ENCODE measurements around the gene ZNF273. TPM values are rescaled to one million over a fixed set of nuclear protein-coding genes. Genes with fewer than 3 reads are reported as not detected.

Gene ZNF273
- total and polyA plus RNA-seq, 8 donors: 1.3 to 24.3 (median 6.9) TPM

DNA sequence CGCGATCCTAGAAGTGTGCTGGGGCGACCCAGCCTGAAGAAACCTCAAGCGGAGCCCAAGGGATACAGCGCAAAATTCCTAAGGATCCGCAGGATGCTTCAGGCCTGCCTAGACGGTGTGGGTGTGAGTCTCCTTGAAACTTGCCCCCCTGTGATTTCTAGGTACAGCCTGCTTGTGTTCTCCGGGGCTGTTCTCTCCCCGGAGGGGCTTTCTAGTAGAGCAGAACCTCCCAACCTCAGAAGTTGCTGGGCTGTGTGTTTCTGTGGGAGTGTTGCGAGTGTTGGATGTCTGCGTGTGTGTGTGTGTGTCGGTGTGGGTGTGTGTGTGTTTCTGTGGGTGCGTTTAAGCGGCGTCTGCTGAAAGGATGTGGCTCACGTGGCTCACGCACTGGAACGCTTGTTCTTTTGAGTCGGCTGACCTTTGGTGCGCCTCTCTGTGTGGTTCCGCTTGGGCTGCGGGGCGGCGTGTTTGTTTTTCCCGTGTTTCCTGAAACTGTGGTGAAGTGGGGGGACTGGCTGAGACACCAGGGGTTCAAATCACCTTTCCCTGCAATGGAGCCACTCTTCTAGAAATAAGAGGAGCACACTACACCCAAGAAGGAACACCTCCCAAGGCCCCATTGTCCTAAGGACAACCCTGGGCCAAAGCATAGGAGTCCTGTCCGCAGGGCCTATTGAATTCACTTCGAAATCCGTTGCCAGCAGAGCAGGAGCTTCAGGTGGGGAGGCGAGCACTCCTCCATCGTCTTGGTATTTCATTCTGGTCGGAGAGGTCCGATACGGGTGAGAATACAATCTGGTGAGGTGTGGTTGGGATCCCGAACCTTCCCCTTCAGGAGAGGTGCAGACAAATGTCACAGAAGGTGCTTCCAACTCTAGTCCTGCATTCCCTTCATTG lies 25.1 kb upstream of the ZNF273 start:
- TF ChIP-seq EP300 (IDR thresholded peaks at IDR 0.05) (no peak), POLR2A (IDR thresholded peaks at IDR 0.05) (no peak), POLR2AphosphoS5 (IDR thresholded peaks at IDR 0.05) (no peak)
- TF ChIP-seq, protein P1, sequence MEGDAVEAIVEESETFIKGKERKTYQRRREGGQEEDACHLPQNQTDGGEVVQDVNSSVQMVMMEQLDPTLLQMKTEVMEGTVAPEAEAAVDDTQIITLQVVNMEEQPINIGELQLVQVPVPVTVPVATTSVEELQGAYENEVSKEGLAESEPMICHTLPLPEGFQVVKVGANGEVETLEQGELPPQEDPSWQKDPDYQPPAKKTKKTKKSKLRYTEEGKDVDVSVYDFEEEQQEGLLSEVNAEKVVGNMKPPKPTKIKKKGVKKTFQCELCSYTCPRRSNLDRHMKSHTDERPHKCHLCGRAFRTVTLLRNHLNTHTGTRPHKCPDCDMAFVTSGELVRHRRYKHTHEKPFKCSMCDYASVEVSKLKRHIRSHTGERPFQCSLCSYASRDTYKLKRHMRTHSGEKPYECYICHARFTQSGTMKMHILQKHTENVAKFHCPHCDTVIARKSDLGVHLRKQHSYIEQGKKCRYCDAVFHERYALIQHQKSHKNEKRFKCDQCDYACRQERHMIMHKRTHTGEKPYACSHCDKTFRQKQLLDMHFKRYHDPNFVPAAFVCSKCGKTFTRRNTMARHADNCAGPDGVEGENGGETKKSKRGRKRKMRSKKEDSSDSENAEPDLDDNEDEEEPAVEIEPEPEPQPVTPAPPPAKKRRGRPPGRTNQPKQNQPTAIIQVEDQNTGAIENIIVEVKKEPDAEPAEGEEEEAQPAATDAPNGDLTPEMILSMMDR (IDR thresholded peaks at IDR 0.05): no peak
- H3K27me3 ChIP-seq: peaks cover 0 to 20% (median 15%) of the 10 kb centered on the region in 3 donors
- peak in 1 of 2 donors; percentile 20 for DNase-seq
- H3K36me3 ChIP-seq: no peaks in the 10 kb centered on the region
- intact Hi-C loops (cut with DNase I; ENCODE audit: low total_unique reads): no loop called here
- WGBS, 5 donors: 73 to 80% (median 75%) methylated on average over 32 to 34 of the region's 34 CpGs
- H3K4me1 ChIP-seq: peaks cover 0 to 22% (median 6%) of the 10 kb centered on the region in 4 donors
- H3K27ac ChIP-seq: no peak overlapping the region
- H3K9me3 ChIP-seq: peaks cover 3 to 43% (median 19%) of the 10 kb centered on the region in 4 donors
- peak overlapping the region; percentile 30 to 37 (median 32) for H3K4me3 ChIP-seq

- Histone ChIP-seq H3K36me3 (no peaks in the 10 kb centered on the region), H3K4me3 (no peak overlapping the region), H3K27me3 (peaks cover 0 to 27% (median 15%) of the 10 kb centered on the region in 3 donors), H3K4me1 (peaks cover 0 to 27% (median 6%) of the 10 kb centered on the region in 4 donors), H3K9me3 (peaks cover 3 to 43% (median 21%) of the 10 kb centered on the region in 4 donors), H3K27ac (no peak overlapping the region)
- 61 to 87% (median 85%) methylated on average over 5 of the region's 5 CpGs for WGBS, 5 donors
- intact Hi-C loops (cut with DNase I; ENCODE audit: low total_unique reads): no loop called here
- TF ChIP-seq POLR2AphosphoS5 (IDR thresholded peaks at IDR 0.05) (no peak), EP300 (IDR thresholded peaks at IDR 0.05) (no peak), POLR2A (IDR thresholded peaks at IDR 0.05) (no peak)
- no peak for DNase-seq
Observed at GRCh38 chr7:64878684-64879083, 24.4 kb upstream of the ZNF273 start.

DNA sequence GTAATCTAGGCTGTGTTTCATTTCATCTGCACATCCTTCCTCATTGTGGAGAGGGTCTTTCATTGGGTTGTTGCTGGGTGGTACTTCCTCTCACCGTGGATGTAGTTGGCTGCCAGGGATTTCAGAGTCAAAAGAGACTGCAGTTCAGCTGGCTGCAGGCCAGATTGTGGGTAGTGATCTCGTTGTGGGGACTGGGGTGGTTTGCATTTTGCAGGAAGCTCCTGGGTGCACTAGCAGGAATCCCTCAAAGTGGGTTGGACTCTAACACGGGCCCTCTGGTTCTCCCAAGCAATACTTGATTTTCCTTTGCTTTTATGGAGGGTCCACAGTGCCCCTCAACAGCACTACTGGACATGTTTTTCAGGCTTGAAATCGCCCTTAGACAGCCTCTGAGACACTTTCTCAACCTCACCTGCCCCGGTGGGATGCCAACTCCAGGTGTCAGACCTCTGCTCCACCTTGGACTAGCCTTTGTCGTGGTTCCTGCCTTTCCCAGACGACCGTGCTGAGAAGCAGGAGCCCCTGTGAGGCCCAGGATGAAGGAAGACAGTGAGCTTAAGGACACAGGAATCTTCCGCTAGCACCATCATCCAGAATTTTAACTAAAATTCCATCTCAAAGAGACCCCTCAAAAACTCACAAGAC lies 23.9 kb upstream of the ZNF273 start:
- intact Hi-C loops (cut with DNase I; ENCODE audit: low total_unique reads): no loop called here
- peak in 1 of 2 donors; percentile 15 for DNase-seq

GRCh38 chr7:64879800-64880199 lies 23.3 kb upstream of the ZNF273 start:
- H3K4me1 ChIP-seq: peaks cover 0 to 27% (median 6%) of the 10 kb centered on the region in 4 donors
- peaks cover 3 to 42% (median 21%) of the 10 kb centered on the region in 4 donors for H3K9me3 ChIP-seq
- WGBS, 5 donors: 93 to 96% (median 94%) methylated on average over 17 of the region's 17 CpGs
- H3K4me3 ChIP-seq: no peak overlapping the region
- peaks cover 0 to 36% (median 15%) of the 10 kb centered on the region in 3 donors for H3K27me3 ChIP-seq
- intact Hi-C loops (cut with DNase I; ENCODE audit: low total_unique reads): no loop called here
- H3K36me3 ChIP-seq: no peaks in the 10 kb centered on the region
- TF ChIP-seq, protein P1 (IDR thresholded peaks at IDR 0.05): no peak
- no peak for TF ChIP-seq POLR2A (IDR thresholded peaks at IDR 0.05)
- TF ChIP-seq POLR2AphosphoS5 (IDR thresholded peaks at IDR 0.05): no peak
- no peak for TF ChIP-seq EP300 (IDR thresholded peaks at IDR 0.05)
- peak in 1 of 2 donors; percentile 18 for DNase-seq
- no peak overlapping the region for H3K27ac ChIP-seq

More for the DNA sequence above, 23.9 kb upstream of the ZNF273 start:
- Histone ChIP-seq H3K36me3 (no peaks in the 10 kb centered on the region), H3K27me3 (peaks cover 0 to 32% (median 15%) of the 10 kb centered on the region in 3 donors), H3K4me3 (no peak overlapping the region), H3K9me3 (peaks cover 3 to 43% (median 21%) of the 10 kb centered on the region in 4 donors), H3K27ac (no peak overlapping the region), H3K4me1 (peaks cover 0 to 27% (median 6%) of the 10 kb centered on the region in 4 donors)
- WGBS, 5 donors: 70 to 76% (median 73%) methylated on average over 9 of the region's 9 CpGs
- TF ChIP-seq POLR2A (IDR thresholded peaks at IDR 0.05) (no peak), POLR2AphosphoS5 (IDR thresholded peaks at IDR 0.05) (no peak), EP300 (IDR thresholded peaks at IDR 0.05) (no peak)
- TF ChIP-seq, protein P1 (IDR thresholded peaks at IDR 0.05): no peak

Measured in stomach (tissue), 9 donors.